PC-9 (cell line): ENCODE measurements around the gene ELK4.

Source experiments
- CTCF ChIP-seq: fragments of 200-600 bp; sonication (generic); conservative IDR thresholded peaks from 2 replicates; pipeline ENCODE4 v1.6.1; 2017; ENCODE audit warnings: mixed run types, antibody characterized with exemption, mild to moderate bottlenecking, moderate library complexity
- EZH2 ChIP-seq: fragments of 200-600 bp; sonication (generic); IDR thresholded peaks from 2 replicates; pipeline ENCODE4 v1.8.0; 2017; ENCODE audit warnings: antibody characterized with exemption, low read depth

DNA sequence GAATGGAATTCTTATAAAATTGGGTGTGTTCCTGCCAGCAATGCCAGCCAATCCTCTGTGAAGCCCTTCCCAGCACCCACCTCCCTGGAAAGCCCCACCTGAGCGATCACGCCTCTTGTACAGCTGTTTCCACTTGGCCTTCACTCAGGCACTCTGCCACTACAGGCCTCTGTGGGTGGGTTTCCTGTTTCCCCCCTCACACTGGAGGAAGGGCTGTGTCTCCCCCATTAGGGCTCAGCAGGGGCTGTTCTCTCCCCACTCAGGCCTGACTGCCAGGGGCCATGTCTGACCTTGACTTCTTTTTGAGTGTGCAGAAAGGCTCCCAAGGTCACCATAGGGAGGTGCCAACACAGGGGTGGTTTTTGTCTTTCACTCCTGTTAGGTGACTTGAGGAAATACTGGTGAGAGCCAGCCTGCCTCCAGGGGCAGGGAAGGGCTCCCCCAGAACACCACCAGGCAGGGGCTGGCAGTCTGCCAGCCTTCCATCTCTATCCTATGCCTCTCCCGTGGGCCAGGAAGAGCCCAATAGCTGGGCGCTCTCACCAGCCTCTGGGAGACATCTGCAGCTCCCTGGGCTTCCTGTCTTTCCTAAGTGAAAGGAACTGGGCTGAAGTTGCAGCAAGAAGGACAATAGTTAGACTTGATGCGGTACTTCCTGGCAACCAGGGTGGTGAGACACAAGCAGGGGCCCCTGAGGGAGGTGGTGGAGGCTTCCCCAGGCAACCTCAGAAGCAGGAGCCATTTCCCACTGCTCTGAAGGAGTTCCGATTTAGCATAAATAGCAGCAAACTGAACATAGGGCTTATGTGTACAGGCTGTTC, 49.1 kb downstream of the ELK4 start:
- TF ChIP-seq CTCF = no peak
- TF ChIP-seq EZH2 = no peak
